Ascending aorta (tissue), 2 donors: ENCODE data around the gene IGSF11. TPM values are rescaled to one million over a fixed set of nuclear protein-coding genes. Genes with fewer than 3 reads are reported as not detected.

ENCODE experiments used
- DNase-seq, 2 donors: peaks; one replicate each; pipeline ENCODE4 v3.0.0-alpha.2; 2019; ENCODE audit warnings: low spot score in 2 of 2
- H3K27ac ChIP-seq, 2 donors: fragments of 200-600 bp; sonication (generic); one replicate each; pipeline ENCODE4 v1.5.1; 2016 to 2017; ENCODE audit warnings: mild to moderate bottlenecking in 1 of 2
- H3K27me3 ChIP-seq: fragments of 200-600 bp; sonication (generic); one replicate; pipeline ENCODE4 v1.5.1; 2017
- H3K36me3 ChIP-seq, 2 donors: fragments of 200-600 bp; sonication (generic); one replicate each; pipeline ENCODE4 v1.5.1; 2016
- H3K4me1 ChIP-seq, 2 donors: fragments of 200-600 bp; sonication (generic); one replicate each; pipeline ENCODE4 v1.5.1; 2016 to 2017; ENCODE audit warnings: mild to moderate bottlenecking in 1 of 2
- H3K4me3 ChIP-seq, 2 donors: fragments of 200-600 bp; sonication (generic); one replicate each; pipeline ENCODE4 v1.5.1; 2016 to 2017; ENCODE audit warnings: mild to moderate bottlenecking in 1 of 2
- H3K9me3 ChIP-seq, 2 donors: fragments of 200-600 bp; sonication (generic); one replicate each; pipeline ENCODE4 v1.5.1; 2016
- intact Hi-C: fragments of 100-400 bp; cut with DNase I; formaldehyde crosslinking; loops from one replicate; pipeline ENCODE4 v1.15.1; 2023
- total RNA-seq: library from RNA; depleted of rRNA; stranded (reverse); fragments of >200 nt; gene quantifications from one replicate; pipeline ENCODE4 v1.1.0, GENCODE V29; 2016
- TF ChIP-seq, protein P1 (sequence below), 3 experiments: fragments of 200-600 bp in 2 of 3; fragments of 450-650 bp in 1 of 3; sonication (generic) in 2 of 3; IDR thresholded peaks; one replicate each; pipeline ENCODE4 v1.5.1; 2016 to 2019; ENCODE audit warnings: antibody characterized with exemption in 3 of 3, mild to moderate bottlenecking in 1 of 3, moderate library complexity in 1 of 3

Gene IGSF11
- total RNA-seq, 1 donor from 2014 or later, result not detected

DNA sequence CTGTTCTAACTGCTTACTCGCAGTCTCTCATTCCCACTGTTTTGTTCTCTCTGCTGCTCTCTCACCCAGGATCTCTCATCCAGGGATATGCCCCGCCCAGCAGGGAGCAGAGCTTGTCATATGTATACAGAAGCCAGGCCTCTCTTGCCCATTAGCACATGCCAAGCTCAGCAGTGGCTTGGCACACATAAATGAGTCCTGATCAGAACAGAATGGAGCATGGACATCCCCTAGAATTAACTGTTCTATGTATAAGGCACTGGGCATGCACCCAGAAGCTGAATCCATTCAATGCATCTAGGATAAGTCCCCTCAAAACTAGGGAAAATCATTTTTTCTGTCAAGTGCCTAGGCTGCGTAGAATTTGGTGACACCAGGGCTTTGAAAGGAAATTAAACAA lies 61.6 kb downstream of the IGSF11 start:
- TF ChIP-seq, protein P1, sequence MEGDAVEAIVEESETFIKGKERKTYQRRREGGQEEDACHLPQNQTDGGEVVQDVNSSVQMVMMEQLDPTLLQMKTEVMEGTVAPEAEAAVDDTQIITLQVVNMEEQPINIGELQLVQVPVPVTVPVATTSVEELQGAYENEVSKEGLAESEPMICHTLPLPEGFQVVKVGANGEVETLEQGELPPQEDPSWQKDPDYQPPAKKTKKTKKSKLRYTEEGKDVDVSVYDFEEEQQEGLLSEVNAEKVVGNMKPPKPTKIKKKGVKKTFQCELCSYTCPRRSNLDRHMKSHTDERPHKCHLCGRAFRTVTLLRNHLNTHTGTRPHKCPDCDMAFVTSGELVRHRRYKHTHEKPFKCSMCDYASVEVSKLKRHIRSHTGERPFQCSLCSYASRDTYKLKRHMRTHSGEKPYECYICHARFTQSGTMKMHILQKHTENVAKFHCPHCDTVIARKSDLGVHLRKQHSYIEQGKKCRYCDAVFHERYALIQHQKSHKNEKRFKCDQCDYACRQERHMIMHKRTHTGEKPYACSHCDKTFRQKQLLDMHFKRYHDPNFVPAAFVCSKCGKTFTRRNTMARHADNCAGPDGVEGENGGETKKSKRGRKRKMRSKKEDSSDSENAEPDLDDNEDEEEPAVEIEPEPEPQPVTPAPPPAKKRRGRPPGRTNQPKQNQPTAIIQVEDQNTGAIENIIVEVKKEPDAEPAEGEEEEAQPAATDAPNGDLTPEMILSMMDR (IDR thresholded peaks at IDR 0.05), result no peak
- no peaks in the 10 kb centered on the region for H3K9me3 ChIP-seq
- intact Hi-C loops, result no loop called here
- H3K27me3 ChIP-seq, result no peaks in the 10 kb centered on the region
- no peak for DNase-seq
- H3K4me1 ChIP-seq, result no peaks in the 10 kb centered on the region
- no peaks in the 10 kb centered on the region for H3K36me3 ChIP-seq
- no peak overlapping the region for H3K4me3 ChIP-seq
- H3K27ac ChIP-seq, result no peak overlapping the region

DNA sequence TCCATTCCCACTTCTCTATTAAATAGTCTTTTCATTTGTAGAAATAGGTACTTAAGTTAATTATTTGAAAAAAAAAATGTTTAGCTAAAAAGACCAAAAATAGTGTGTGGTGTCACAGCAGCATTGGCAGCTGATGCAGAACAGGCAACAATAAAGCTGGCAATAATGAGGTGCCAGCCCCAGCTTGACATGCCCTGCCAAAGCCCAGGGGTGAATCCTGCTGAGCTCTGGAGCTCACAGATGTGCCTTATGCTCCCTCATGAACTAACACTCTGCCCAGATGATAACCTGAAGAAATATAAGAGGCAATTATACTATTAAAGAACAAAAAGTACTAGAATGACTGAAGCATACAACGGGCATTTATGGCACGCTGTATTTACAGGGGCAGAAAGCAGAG lies 63.8 kb downstream of the IGSF11 start:
- Histone ChIP-seq H3K36me3 (no peaks in the 10 kb centered on the region), H3K4me1 (no peaks in the 10 kb centered on the region), H3K27me3 (no peaks in the 10 kb centered on the region), H3K9me3 (no peaks in the 10 kb centered on the region), H3K4me3 (no peak overlapping the region), H3K27ac (no peak overlapping the region)
- no peak for DNase-seq
- intact Hi-C loops, result no loop called here
- TF ChIP-seq, protein P1 (IDR thresholded peaks at IDR 0.05), result no peak

DNA sequence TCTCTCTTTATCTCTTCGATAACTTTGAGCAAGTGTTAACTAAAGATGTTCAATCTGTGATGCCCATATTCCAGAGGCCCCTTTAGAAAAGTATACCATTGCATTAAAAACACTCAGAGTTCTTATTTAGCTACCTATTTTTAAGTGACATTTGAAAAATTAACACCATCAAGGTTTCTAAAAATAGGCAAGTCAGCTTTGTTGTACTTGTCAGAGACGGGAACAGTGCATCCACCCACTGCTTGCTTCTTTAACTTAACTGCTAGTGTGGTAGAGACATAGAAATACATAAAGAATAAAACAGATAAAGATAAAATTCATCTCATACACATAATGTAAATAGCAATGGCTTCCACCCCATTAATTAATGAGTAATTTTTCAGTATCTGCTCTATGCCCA lies 66.0 kb downstream of the IGSF11 start:
- no peaks in the 10 kb centered on the region for H3K4me1 ChIP-seq
- no peaks in the 10 kb centered on the region for H3K36me3 ChIP-seq
- H3K27ac ChIP-seq, result no peak overlapping the region
- intact Hi-C loops, result no loop called here
- H3K27me3 ChIP-seq, result no peaks in the 10 kb centered on the region
- H3K4me3 ChIP-seq, result no peak overlapping the region
- DNase-seq, result no peak
- H3K9me3 ChIP-seq, result no peaks in the 10 kb centered on the region
- TF ChIP-seq, protein P1 (IDR thresholded peaks at IDR 0.05), result no peak

DNA sequence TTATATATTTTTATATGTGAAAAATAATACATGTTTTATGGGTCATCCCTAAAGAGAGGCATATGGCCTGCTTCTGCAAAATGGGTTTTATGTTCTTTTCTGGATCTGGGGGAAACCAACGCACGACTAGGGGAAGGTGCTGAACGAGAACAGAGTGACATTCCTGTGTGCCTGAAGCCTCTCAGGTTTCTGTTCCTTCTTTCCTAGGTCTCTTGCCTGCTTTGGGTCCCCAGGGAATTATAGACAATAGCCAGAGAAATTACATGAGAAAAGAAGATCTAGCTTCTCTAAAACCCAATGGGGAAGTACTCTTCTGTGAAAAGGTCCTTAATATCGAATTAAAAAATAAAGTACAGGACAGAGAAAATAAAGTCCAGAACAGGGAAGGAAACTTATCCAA lies 66.5 kb downstream of the IGSF11 start:
- H3K4me3 ChIP-seq, result no peak overlapping the region
- H3K27me3 ChIP-seq, result no peaks in the 10 kb centered on the region
- H3K4me1 ChIP-seq, result no peaks in the 10 kb centered on the region
- intact Hi-C loops, result no loop called here
- no peaks in the 10 kb centered on the region for H3K36me3 ChIP-seq
- no peak overlapping the region for H3K27ac ChIP-seq
- TF ChIP-seq, protein P1 (IDR thresholded peaks at IDR 0.05), result no peak
- DNase-seq, result no peak
- no peaks in the 10 kb centered on the region for H3K9me3 ChIP-seq

DNA sequence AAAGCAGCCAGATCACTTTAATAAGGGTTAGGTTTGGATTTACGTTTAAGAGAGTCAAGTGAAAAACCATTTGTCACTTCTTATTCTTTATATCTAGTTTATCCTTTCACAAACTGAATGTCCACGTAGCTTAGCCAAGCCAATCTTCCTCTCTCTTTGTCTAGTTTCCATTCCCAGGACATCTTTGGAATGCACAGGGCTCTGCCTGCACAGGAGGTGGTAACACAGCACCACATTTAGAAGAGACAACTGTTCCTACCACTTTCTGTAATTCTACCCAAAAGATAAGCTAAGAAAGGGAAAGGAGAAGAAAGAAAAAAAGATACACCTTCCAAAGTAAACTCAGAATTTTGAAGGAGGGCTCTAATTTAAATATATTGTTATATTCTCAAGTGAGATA lies 67.9 kb downstream of the IGSF11 start:
- TF ChIP-seq, protein P1 (IDR thresholded peaks at IDR 0.05), result no peak
- Histone ChIP-seq H3K27me3 (no peaks in the 10 kb centered on the region), H3K27ac (no peak overlapping the region), H3K9me3 (no peaks in the 10 kb centered on the region), H3K36me3 (no peaks in the 10 kb centered on the region), H3K4me3 (no peak overlapping the region), H3K4me1 (no peaks in the 10 kb centered on the region)
- intact Hi-C loops, result no loop called here
- no peak for DNase-seq

DNA sequence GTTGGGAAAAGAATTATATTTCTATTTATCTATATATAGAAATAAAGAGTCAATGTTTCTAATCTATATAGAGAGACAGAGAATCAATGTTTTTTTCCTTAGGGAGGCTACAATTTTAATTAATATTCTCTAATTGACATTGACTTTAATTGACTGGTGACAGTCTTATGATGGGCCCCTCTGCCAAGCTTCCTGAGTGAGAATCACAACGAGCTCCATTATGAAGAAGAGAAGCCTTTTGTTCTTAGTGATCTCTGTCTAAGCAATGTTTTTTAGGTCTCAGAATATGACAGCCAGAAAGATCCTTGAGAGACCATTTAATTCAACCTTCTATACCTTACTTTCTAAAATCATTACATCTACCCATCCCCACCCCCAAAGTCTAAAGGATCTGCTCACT lies 70.9 kb downstream of the IGSF11 start:
- Histone ChIP-seq H3K27ac (no peak overlapping the region), H3K4me3 (no peak overlapping the region), H3K4me1 (no peaks in the 10 kb centered on the region), H3K27me3 (no peaks in the 10 kb centered on the region), H3K9me3 (no peaks in the 10 kb centered on the region), H3K36me3 (no peaks in the 10 kb centered on the region)
- no peak for DNase-seq
- TF ChIP-seq, protein P1 (IDR thresholded peaks at IDR 0.05), result no peak
- intact Hi-C loops, result no loop called here
